ENCODE results near the gene BAZ2A.
"Not testable (repeated sequence)": the region's sequence is repeated elsewhere in the genome, so short reads cannot be mapped to it uniquely, and the experiment has no call there.

The BAZ2A gene

GRCh38 chr12:56630180-56630632 is at the start of gene BAZ2A:
Gene BAZ2A, minus strand, starts transcription at chr12:56630326. Its CDS starts 12,796 bp downstream, at chr12:56617530.
- DNase-seq: peak; percentile 17

GRCh38 chr12:56678852-56679251 is 48.7 kb upstream of the BAZ2A start:
- DNase-seq: no peak

GRCh38 chr12:56677680-56678079 is 47.6 kb upstream of the BAZ2A start:
- DNase-seq: no peak

- no peak for DNase-seq
Measured at GRCh38 chr12:56676851-56677580, 46.9 kb upstream of the BAZ2A start.

- DNase-seq: no peak
Measured at GRCh38 chr12:56671608-56672007, 41.5 kb upstream of the BAZ2A start.

GRCh38 chr12:56670836-56671235 is 40.7 kb upstream of the BAZ2A start:
- DNase-seq: no peak

GRCh38 chr12:56668197-56668457 is 38.0 kb upstream of the BAZ2A start:
- no peak for DNase-seq

- no peak for DNase-seq
Measured at GRCh38 chr12:56661979-56662638, 32.0 kb upstream of the BAZ2A start.

GRCh38 chr12:56661560-56661959 is 31.4 kb upstream of the BAZ2A start:
- DNase-seq: no peak

- peak; percentile 22 for DNase-seq
Measured at GRCh38 chr12:56658921-56659320, 28.8 kb upstream of the BAZ2A start.

- DNase-seq: no peak
Measured at GRCh38 chr12:56657416-56658379, 27.6 kb upstream of the BAZ2A start.

- not testable (repeated sequence) for DNase-seq
Measured at GRCh38 chr12:56653781-56654180, 23.7 kb upstream of the BAZ2A start.

- DNase-seq: not testable (repeated sequence)
Measured at GRCh38 chr12:56648023-56648422, 17.9 kb upstream of the BAZ2A start.

- peak; percentile 100 for DNase-seq
Measured at GRCh38 chr12:56645717-56646446, 15.8 kb upstream of the BAZ2A start, which contains the start of gene ATP5F1B. Gene ATP5F1B, minus strand, starts transcription at chr12:56645984. Its CDS starts 21 bp downstream, at chr12:56645963.

GRCh38 chr12:56645201-56645716 is 15.1 kb upstream of the BAZ2A start:
- no peak for DNase-seq

- DNase-seq: no peak
Measured at GRCh38 chr12:56644654-56645053, 14.5 kb upstream of the BAZ2A start.

- DNase-seq: no peak
Measured at GRCh38 chr12:56641219-56641618, 11.1 kb upstream of the BAZ2A start.

- no peak for DNase-seq
Measured at GRCh38 chr12:56637621-56638020, 7.5 kb upstream of the BAZ2A start.

GRCh38 chr12:56636675-56637540 is 6.8 kb upstream of the BAZ2A start:
- peak; percentile 96 for DNase-seq

- peak; percentile 71 for DNase-seq
Measured at GRCh38 chr12:56635806-56636674, 5.9 kb upstream of the BAZ2A start.
